NOMO-1 treated with DMSO at 0.1 percent for 48 hours (cell line): ENCODE data around the gene SOX6.
"Not testable (repeated sequence)": the region's sequence is repeated elsewhere in the genome, so short reads cannot be mapped to it uniquely, and the experiment has no call there.

ENCODE experiments used
- DNase-seq: peaks from one replicate; lab custom pipeline; 2025; ENCODE audit not compliant: unreplicated experiment; lab: John Stamatoyannopoulos, UW

SOX6 gene

DNA sequence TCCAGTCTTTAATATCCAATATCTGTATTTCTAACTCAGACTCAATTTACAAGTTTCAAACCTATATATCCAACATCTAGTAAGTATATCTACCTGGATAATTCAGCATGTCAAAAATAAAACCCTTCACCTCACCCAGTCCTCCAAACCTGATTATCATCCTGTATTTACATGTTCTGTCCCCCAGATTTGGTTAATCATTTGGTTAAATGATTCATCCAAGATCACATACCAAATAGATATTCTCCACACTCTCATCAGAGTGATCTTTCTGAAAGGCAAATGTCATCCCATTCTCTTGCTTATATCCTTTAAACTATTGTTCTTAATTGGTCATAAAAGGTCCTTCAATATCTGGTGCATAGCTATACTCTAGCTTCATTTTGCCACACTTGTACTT, 199.0 kb downstream of the SOX6 start:
- no peak for DNase-seq

DNA sequence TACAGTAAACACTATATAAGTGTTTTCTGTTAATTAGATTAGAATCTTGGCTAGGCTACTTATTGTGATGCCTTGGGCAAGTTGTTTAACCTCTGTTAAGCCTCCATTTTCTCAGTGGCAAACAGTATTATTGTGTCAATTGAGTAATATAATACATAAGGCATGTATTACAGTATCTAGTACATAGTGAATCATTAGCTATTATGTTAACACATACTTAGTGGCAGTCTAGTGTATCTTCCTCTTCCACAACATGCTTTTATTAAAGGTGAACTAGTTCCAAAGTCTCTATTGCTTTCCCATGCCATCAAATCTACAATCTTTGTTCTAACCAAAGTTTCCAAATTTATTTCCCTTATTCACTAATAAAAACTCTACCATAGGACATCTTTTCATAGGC, 200.9 kb downstream of the SOX6 start:
- no peak for DNase-seq

DNA sequence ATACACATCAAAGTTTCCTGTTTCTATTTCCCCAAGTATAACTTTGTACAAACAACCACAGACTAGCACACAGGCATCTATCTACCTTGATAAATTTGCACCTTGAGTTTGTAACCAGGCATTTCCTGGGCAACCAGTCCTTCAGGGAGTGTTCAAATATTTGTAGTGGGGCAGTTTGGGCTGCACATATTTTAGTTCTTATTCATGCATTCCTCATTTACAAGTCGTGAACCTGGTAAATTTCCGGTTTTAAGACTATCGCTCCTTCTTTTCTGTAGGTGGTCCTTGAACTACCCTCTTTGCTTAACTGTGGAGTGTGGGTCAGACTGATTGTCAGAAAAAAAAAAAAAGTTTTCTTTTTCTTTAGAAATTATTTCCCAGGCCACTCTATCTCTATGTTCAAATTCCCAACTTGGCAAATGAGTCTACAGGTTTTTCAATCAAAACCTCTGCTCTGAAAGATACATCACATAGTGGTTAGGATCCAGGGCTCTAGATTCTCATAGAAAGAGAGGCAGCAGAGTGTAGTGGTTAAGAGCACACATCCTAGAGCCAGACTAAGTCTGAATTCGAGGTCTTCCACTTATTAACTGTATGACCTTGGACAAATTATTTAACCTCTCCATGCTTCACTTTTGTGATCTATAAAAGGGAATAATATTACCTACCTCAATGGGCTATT, 201.5 kb downstream of the SOX6 start:
- no peak for DNase-seq

DNA sequence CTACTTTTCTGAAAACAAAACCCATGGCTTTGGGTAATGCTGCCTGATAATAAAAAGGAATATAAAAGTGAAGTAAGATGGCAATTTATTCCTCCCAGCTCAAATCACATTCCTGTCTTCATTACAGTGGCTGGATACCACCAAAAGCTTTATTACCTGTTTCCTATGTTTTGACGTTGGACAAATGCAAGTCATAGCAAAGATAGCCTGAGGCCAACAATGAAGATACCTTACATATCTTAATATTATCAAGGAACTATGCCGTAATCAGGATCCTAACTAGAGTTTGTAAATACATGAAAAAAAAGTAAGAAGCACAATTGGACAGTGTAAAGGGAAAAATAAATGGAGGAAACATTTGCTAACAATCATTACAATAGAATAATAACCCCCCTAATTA, 202.4 kb downstream of the SOX6 start:
- DNase-seq = no peak

DNA sequence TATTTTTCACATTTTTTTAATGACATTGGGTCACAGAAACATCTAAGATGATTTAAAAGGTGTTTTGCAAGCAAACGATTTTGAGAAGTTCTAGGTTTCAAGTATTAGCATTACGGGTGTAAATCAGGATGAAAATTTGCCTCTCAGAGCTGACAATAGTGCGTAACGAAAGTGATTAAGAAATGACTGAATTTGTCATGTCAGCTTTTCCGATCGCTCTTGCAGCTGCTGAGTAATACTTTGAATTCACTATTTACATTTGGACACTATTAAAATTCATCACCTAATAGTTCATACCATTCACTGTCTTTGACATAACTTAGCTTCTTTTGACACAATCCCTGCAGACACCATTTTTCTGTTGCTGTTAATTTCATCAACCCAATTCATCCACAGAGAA, 205.2 kb downstream of the SOX6 start:
- DNase-seq = no peak

DNA sequence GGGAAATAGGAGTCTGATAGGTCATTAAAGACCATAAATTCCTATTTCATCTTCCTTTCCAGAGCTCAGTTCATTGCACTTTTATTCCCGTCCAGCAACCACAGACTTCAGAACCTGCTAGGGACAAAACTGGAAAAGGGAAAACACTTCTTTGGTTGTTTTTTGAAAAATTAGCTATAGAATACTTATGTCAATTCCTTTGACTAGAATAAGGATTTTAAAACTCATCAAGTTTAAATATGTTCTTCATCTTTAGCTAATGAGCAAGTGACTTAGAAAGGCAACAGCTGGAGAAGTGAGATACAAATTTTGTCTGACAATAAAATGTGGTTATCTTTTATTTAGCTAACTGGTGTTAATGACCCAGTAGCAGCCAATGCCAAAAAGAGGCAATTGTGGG, 206.9 kb downstream of the SOX6 start:
- DNase-seq = no peak

DNA sequence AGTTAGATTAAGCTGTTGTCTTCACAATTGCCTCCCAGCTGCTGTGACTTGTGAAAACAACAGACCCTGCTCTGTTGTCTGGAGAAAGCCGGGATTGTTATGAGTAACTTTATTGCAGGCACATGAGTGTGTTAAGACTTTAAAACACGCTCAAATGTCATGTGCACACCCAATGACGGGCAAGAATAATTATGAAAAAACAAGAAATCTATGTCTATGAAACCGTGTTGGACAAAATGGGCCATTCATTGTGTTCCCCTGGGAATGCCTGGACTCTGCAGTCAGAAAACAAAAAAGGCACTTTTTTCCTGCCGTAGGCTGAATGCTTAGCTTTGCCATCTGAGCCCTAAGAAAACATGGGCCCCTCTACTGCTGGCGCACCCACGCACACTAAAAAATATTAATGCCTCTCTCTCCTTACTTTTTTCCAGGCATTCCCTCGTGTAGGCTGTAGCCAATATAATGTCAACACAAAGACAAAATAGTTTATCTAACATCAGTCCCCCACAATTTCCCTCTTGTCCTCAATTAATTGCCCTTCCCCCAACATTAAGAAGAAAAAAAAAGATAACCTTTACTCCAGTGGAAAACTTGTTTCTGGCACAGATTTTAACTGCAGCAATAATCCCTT, 207.9 kb downstream of the SOX6 start:
- no peak for DNase-seq

DNA sequence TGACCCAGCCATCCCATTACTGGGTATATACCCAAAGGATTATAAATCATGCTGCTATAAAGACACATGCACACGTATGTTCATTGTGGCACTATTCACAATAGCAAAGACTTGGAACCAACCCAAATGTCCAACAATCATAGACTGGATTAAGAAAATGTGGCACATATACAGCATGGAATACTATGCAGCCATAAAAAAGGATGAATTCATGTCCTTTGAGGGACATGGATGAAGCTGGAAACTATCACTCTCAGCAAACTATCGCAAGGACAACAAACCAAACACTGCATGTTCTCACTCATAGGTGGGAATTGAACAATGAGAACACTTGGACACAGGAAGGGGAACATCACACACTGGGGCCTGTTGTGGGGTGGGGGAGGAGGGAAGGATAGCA, 209.4 kb downstream of the SOX6 start:
- DNase-seq = not testable (repeated sequence)

DNA sequence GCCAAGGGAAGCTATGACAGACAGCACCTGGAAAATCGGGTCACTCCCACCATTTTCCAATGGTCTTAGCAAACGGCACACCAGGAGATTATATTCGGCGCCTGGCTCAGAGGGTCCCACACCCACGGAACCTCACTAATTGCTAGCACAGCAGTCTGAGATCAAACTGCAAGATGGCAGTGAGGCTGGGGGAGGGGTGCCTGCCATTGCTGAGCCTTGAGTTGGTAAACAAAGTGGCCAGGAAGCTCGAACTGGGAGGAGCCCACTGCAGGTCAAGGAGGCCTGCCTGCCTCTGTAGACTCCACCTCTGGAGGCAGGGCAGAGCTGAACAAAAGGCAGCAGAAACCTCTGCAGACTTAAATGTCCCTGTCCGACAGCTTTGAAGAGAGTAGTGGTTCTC, 214.7 kb downstream of the SOX6 start:
- DNase-seq = not testable (repeated sequence)

DNA sequence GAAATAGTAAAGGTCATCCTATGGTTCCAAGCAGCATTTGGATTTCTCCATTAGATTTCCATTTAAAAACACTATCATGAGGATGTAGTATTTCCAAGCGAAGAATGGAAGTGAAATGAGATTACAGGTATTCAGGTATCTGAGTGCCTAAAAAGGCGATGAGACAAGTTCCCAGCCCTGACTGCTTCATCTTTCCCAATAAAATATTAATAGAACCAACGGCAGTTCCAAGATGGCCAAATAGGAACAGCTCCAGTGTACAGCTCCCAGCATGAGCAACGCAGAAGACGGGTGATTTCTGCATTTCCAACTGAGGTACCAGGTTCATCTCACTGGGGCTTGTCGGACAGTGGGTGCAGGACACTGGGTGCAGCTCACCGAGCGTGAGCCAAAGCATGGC, 215.2 kb downstream of the SOX6 start:
- not testable (repeated sequence) for DNase-seq

DNA sequence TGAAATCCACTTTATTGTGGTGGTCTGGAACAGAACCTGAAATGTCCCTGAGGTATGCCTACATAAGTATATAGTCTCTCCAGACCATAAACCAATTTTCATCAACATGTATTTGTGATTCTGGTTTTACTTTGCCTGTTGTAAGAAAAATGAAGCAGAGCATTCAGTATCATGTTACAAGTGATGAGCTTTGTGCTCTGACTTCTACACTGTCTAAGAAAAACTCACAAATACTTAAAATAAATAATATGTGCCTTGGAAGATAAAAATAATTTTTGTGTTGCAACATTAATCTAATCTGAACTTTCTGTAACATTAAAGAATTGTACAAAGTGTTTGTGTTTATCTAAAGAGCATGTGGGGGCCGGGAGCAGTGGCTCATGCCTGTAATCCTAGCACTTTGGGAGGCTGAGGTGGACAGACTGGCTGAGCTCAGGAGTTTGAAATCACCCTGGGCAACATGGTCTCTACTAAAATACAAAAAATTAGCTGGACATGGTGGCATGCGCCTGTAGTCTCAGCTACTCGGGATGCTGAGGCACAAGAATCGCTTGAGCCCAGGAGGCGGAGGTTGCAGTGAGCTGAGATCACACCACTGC, 219.5 kb downstream of the SOX6 start:
- no peak for DNase-seq

DNA sequence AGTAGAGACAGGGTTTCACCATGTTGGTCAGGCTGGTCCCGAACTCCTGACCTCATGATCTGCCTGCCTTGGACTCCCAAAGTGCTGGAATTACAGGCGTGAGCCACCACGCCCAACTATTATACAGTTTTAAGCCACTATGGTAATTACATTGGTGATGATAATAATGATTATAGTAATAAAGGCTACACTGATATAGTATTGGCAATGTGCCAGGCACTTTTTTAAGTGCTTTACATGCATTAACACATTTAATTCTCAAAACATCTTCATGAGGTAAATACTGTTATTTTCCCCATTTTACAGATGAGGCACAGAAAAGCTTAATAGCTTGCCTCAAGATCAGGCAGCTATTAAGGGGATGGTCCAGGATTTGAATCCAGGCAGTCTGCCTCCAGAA, 222.5 kb downstream of the SOX6 start:
- no peak for DNase-seq

DNA sequence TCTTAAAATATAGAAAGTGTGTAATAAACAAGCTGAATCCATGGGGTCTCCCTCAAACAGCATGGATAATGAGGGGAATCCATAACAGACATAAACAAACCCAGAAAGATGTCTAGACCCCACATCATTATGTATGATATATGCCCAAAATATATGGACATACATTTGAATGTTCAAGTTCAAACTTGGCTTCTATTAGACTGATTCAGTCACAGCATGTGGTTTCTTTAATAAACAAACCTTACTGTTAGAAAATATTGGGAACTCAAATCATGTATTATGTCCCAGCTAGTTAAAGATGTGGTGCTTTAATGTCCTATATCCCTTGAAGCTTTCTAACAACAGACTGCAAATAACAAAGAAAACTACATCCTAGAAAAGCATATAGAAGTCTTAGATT, 228.6 kb downstream of the SOX6 start:
- DNase-seq = no peak

DNA sequence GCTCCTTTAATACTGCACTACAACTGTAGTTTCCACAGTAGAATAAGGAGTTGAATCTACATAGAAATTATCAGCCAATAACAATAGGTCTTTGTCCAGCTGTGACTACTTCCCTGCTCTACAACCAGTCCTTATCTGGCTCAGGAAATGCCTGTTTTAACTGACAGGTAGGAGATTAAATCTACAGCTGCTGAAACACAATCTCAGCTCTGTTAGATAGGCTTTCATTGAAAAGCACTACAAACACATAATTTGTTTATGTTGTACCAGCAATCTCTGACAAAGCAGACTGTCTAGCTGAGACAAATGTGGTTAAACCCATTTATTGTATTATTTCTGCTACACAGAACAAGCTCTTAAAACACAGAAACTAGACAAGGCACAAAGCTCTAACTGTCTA, 230.0 kb downstream of the SOX6 start:
- no peak for DNase-seq

DNA sequence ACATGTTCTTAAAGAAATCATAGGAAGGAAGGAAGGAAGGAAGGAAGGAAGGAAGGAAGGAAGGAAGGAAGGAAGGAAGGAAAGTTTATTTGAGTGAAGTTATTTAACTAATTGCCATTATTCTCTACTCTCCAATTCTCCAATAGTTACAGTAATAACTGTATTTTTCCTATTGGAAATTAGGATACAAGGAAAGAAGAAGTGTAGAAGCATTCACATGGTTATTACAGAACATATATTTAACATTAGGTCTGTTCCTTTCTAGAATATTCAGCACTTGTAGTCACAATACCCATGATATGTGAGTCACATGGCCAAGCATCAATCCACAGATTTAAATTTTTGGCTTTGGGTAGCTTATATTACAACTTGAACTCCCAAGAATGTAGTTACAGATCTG, 230.6 kb downstream of the SOX6 start:
- no peak for DNase-seq

DNA sequence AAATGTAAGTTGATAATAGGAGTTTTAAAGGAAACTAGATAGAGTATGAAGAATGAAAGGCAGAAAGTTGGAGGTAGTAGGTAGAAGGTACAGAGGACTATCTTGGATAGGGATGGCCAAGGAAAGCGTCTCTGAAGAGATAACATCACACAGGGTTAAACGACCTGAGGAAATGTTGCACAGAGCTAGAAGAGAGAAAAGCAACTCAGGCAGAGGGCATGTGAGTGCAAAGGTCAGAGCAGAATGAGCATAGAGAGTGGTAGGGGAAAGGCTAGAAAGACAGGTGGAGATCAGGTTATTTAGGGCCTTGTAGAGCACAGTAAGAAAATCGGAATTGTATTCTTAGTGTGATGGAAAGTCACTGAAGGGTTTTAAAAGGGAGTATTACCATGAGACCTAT, 232.0 kb downstream of the SOX6 start:
- no peak for DNase-seq

DNA sequence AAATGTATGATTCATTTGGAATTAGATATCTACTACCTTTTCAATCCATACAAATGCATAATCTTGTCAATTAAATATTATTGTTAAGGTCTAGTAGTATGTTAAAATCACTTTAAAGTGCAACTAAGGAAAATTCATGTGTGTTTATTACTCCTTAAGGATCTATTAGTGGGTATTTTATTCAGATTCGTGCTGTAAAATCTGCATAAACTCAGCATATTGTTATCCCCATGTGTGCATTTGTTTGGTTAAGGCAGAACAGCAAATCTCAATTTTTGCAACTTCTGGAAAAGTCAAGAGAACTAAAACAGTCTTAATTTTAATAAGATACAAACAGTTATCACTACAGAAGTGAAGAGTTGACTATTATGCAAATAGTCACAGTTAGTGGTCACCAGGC, 234.5 kb downstream of the SOX6 start:
- no peak for DNase-seq

DNA sequence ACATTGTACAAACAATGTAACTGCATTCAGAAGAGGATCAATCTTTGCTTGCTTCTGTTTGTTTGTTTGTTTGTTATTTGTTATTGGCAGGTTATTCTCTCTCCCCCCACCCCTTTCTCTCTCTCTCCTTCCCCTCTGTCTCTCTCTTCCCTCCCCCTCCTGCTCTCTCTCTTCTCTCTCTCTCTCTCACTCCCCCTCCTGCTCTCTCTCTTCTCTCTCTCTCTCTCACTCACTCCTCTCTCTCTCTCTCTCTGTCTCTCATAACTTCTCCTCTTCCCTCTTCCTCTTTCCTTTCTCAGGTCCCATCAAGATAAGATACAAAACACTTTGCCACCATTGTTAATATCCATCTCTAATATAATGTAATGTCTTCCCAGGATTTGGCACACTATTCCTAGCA, 236.3 kb downstream of the SOX6 start:
- DNase-seq = no peak

DNA sequence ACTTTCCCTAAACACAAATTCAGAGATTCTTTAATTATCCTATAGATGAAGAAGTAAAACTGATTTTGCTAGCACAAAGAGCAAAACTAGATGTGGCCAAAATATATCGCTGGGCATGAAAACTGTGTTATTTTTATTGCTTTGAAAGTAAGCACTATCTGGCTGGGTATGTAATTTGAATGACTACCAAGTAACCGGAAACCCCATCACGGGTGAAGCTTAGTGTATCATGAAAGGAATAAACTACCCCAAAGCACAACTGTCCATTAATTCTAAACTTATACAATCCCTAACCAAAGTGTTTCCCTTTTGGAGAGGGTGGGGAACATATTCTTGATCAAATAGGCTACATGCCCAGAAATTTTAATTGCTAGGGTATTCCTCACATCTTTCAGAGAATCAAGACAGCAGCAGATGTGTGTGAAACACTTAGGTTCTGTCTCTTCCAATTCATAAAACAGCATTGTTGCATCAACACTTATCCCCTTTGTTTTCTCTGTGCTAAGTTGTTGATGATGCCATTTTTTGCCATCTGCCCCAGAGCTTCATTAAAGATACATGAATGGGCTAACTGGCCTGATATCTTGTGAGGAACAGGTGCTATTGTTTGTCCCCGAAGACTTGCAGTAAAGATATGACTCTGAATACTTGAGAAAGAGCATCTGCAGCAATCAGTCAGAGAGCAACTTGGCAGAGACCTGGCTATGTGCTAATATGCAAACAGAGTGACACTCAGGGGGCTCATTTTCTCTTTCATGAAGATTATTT, 238.2 kb downstream of the SOX6 start:
- no peak for DNase-seq

DNA sequence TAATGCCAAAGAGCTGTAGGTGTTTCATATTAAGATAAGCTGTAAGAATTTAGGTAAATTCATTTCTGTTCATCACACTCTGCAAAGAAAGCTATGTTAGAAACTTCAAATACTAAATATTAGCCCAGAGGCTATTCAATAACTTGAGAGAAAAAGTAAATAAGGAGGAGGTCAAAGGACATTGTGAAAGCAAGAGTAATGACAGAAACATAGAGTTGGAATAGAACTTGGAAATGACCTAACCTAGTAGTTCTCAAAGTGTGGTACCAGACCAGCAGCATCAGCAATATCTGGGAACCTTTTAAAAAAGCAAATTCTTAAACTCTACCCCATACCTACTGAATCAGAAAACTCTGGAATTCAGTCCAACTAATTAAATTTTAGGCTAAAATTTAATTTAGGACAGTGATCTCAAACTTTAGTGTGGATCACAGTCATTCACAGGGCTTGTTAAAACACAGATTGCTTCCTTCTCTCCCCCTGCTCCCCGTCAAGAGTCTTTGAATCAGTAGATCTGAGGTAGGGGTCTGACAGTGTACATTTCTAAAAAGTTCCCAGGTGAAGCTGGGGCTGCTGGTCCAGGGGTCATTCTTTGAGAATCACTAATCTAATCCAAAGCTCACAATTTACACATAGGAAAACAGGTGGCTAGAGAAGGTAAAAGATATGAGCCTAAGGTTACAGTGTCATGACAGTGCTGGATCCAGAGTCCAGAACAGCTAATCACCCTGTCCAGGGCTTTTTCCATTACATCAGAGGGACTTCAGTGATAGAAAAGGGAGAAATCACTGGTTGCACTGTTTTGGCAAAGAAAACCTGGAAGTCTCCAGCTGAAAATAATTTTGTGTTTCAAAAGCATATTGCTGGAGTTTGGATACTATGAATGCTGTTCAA, 241.1 kb downstream of the SOX6 start:
- no peak for DNase-seq

DNA sequence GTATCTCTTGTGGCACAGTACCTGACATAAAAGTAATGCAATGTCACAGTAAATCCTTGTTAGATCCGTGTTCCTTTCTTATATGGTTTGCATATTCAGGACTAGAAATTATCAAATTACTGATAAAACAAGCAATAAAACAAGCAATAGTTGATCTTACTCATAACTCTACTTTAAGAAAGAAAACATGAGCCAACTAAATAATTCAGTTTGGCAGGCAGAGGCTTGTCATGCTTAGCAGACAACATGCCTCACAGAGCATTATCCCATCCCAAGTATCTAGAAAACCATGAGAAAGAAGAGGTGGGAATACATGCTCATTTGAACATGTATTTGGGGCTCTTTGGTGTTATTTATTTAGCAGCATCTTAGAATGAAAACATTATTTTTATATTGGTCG, 241.9 kb downstream of the SOX6 start:
- no peak for DNase-seq
